Smooth muscle cell (in vitro differentiated cells): ENCODE measurements around the gene THBS3. TPM values are rescaled to one million over a fixed set of nuclear protein-coding genes. Genes with fewer than 3 reads are reported as not detected.

Source experiments
- DNase-seq: peaks from one replicate; lab custom pipeline; 2025; ENCODE audit not compliant: unreplicated experiment; lab: John Stamatoyannopoulos, UW
- H2AFZ ChIP-seq: fragments of 200-600 bp; sonication (generic); 2 replicates; pipeline ENCODE4 v1.6.0; 2016; ENCODE audit warnings: antibody characterized with exemption, low read depth, mild to moderate bottlenecking
- H3F3A ChIP-seq: fragments of 200-600 bp; sonication (generic); 2 replicates; pipeline ENCODE4 v1.6.0; 2017; ENCODE audit warnings: antibody characterized with exemption, low read depth
- H3K27ac ChIP-seq: fragments of 200-600 bp; sonication (generic); 2 replicates; pipeline ENCODE4 v1.5.1; 2016; ENCODE audit warnings: low read depth, mild to moderate bottlenecking
- H3K27me3 ChIP-seq: fragments of 200-600 bp; sonication (generic); 2 replicates; pipeline ENCODE4 v1.6.1; 2016; ENCODE audit warnings: low read depth, mild to moderate bottlenecking
- H3K36me3 ChIP-seq: fragments of 200-600 bp; sonication (generic); 2 replicates; pipeline ENCODE4 v1.5.1; 2016; ENCODE audit warnings: low read depth
- H3K4me1 ChIP-seq: fragments of 200-600 bp; sonication (generic); 2 replicates; pipeline ENCODE4 v1.5.1; 2016; ENCODE audit warnings: low read depth
- H3K4me2 ChIP-seq: fragments of 200-600 bp; sonication (generic); 2 replicates; pipeline ENCODE4 v1.6.0; 2016; ENCODE audit warnings: mild to moderate bottlenecking
- H3K4me3 ChIP-seq: fragments of 200-600 bp; sonication (generic); 2 replicates; pipeline ENCODE4 v1.5.1; 2016; ENCODE audit warnings: mild to moderate bottlenecking
- H3K79me2 ChIP-seq: fragments of 200-600 bp; sonication (generic); 2 replicates; pipeline ENCODE4 v1.6.0; 2016; ENCODE audit warnings: low read depth, mild to moderate bottlenecking
- H3K9ac ChIP-seq: fragments of 200-600 bp; sonication (generic); 2 replicates; pipeline ENCODE4 v1.6.0; 2016; ENCODE audit warnings: low read depth
- H3K9me3 ChIP-seq: fragments of 200-600 bp; sonication (generic); replicated peaks from 2 replicates; pipeline ENCODE4 v1.5.1; 2016; ENCODE audit warnings: low read depth
- H4K20me1 ChIP-seq: fragments of 200-600 bp; sonication (generic); 2 replicates; pipeline ENCODE4 v1.6.0; 2016; ENCODE audit warnings: low read depth
- WGBS: methylation state at CpG from one replicate; pipeline ENCODE4 v1.1.7; 2016; ENCODE audit warnings: low lambda C conversion rate; 5-methylcytosine and 5-hydroxymethylcytosine counted together
- polyA plus RNA-seq: library from polyadenylated mRNA; unstranded; fragments of >200 nt; fragmentation: Nextera tagmentation; extraction: Ambion mirVana; gene quantifications from 2 replicates; pipeline ENCODE4 v1.2.1, GENCODE V29; 2016
- total RNA-seq: library from RNA; depleted of rRNA; stranded (reverse); fragments of >200 nt; gene quantifications from 2 replicates; pipeline ENCODE4 v1.2.3, GENCODE V29; 2014
- TF ChIP-seq, protein P1 (sequence below): fragments of 200-600 bp; sonication (generic); IDR thresholded peaks from 2 replicates; pipeline ENCODE4 v1.5.1; 2017; ENCODE audit warnings: borderline replicate concordance, mild to moderate bottlenecking, antibody characterized with exemption; ENCODE audit not compliant: insufficient read depth, poor library complexity, severe bottlenecking

The THBS3 gene
- total and polyA plus RNA-seq, 2 experiments from 2014 or later: 20.1 to 28.5 TPM

- Histone ChIP-seq H3K4me2 (peak overlapping the region; percentile 87), H3K4me3 (peak overlapping the region; percentile 74), H3K9ac (no peak overlapping the region), H4K20me1 (no peaks in the 10 kb centered on the region), H2AFZ (no peak overlapping the region), H3K36me3 (no peaks in the 10 kb centered on the region), H3K27me3 (no peaks in the 10 kb centered on the region), H3K4me1 (peaks cover 5% of the 10 kb centered on the region), H3K79me2 (peaks cover 16% of the 10 kb centered on the region), H3K27ac (no peak overlapping the region), H3F3A (no peaks in the 10 kb centered on the region), H3K9me3 (no peaks in the 10 kb centered on the region)
- no peak for DNase-seq
- TF ChIP-seq, protein P1, sequence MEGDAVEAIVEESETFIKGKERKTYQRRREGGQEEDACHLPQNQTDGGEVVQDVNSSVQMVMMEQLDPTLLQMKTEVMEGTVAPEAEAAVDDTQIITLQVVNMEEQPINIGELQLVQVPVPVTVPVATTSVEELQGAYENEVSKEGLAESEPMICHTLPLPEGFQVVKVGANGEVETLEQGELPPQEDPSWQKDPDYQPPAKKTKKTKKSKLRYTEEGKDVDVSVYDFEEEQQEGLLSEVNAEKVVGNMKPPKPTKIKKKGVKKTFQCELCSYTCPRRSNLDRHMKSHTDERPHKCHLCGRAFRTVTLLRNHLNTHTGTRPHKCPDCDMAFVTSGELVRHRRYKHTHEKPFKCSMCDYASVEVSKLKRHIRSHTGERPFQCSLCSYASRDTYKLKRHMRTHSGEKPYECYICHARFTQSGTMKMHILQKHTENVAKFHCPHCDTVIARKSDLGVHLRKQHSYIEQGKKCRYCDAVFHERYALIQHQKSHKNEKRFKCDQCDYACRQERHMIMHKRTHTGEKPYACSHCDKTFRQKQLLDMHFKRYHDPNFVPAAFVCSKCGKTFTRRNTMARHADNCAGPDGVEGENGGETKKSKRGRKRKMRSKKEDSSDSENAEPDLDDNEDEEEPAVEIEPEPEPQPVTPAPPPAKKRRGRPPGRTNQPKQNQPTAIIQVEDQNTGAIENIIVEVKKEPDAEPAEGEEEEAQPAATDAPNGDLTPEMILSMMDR: no peak
- 16% methylated on average over 18 of the region's 35 CpGs for WGBS
These were observed 33.1 kb downstream of the THBS3 start for GRCh38 chr1:155174324-155175280.

- DNase-seq: no peak
- WGBS: 2% methylated on average over 30 of the region's 38 CpGs
- TF ChIP-seq, protein P1: no peak
These were observed 34.0 kb downstream of the THBS3 start, which contains the start of gene TRIM46 for GRCh38 chr1:155173478-155174323. Gene TRIM46, plus strand, starts transcription at chr1:155173849. Its CDS starts 118 bp downstream, at chr1:155173967.

GRCh38 chr1:155172732-155173477 is 34.8 kb downstream of the THBS3 start, which contains the start of gene KRTCAP2:
Gene KRTCAP2, minus strand, starts transcription at chr1:155173304. Its CDS starts 80 bp downstream, at chr1:155173224.
- Histone ChIP-seq H3K36me3 (no peaks in the 10 kb centered on the region), H3F3A (no peaks in the 10 kb centered on the region), H3K9ac (peak within 1 kb of the TSS; percentile 91), H2AFZ (peak within 1 kb of the TSS; percentile 79), H3K27ac (peak within 1 kb of the TSS; percentile 82), H3K9me3 (no peaks in the 10 kb centered on the region), H4K20me1 (no peaks in the 10 kb centered on the region), H3K4me2 (peak within 1 kb of the TSS; percentile 87), H3K4me3 (peak within 1 kb of the TSS; percentile 74), H3K79me2 (peaks cover 16% of the 10 kb centered on the region), H3K27me3 (no peaks in the 10 kb centered on the region), H3K4me1 (peaks cover 5% of the 10 kb centered on the region)
- TF ChIP-seq, protein P1: peak; percentile 79
- peak; percentile 82 for DNase-seq
- WGBS: 2% methylated on average over 40 of the region's 57 CpGs

More at GRCh38 chr1:155173478-155174323, 34.0 kb downstream of the THBS3 start, which contains the start of gene TRIM46:
- peak within 1 kb of the TSS; percentile 79 for H2AFZ ChIP-seq
- no peaks in the 10 kb centered on the region for H3K27me3 ChIP-seq
- H4K20me1 ChIP-seq: no peaks in the 10 kb centered on the region
- peak within 1 kb of the TSS; percentile 82 for H3K27ac ChIP-seq
- peaks cover 5% of the 10 kb centered on the region for H3K4me1 ChIP-seq
- no peaks in the 10 kb centered on the region for H3K36me3 ChIP-seq
- H3K9ac ChIP-seq: peak within 1 kb of the TSS; percentile 91
- H3F3A ChIP-seq: no peaks in the 10 kb centered on the region
- peaks cover 16% of the 10 kb centered on the region for H3K79me2 ChIP-seq
- H3K9me3 ChIP-seq: no peaks in the 10 kb centered on the region
- peak within 1 kb of the TSS; percentile 74 for H3K4me3 ChIP-seq
- peak within 1 kb of the TSS; percentile 87 for H3K4me2 ChIP-seq
